ENCODE data around the gene SLC37A4.
"Not testable (repeated sequence)": the region's sequence is repeated elsewhere in the genome, so short reads cannot be mapped to it uniquely, and the experiment has no call there.

Gene SLC37A4

GRCh38 chr11:118984825-118985224 is 45.9 kb downstream of the SLC37A4 start:
- no peak for TF ChIP-seq CTCF (IDR thresholded peaks at IDR 0.05; ENCODE audit: control insufficient read depth, extremely low read depth, insufficient read depth)
- no peak for DNase-seq (ENCODE audit: low read depth)

GRCh38 chr11:118984337-118984736 is 46.3 kb downstream of the SLC37A4 start:
- not testable (repeated sequence) for DNase-seq (ENCODE audit: low read depth); H3K4me3 ChIP-seq (ENCODE audit: low read depth, low read length)

More at GRCh38 chr11:118984825-118985224, 45.9 kb downstream of the SLC37A4 start:
- H3K4me3 ChIP-seq (ENCODE audit: low read depth, low read length) = no peak overlapping the region

- no peak for TF ChIP-seq CTCF (IDR thresholded peaks at IDR 0.05; ENCODE audit: control insufficient read depth, extremely low read depth, insufficient read depth)
- DNase-seq (ENCODE audit: low read depth) = no peak
- no peak overlapping the region for H3K4me3 ChIP-seq (ENCODE audit: low read depth, low read length)
Measured at GRCh38 chr11:118980191-118980881, 50.3 kb downstream of the SLC37A4 start.

- TF ChIP-seq CTCF (IDR thresholded peaks at IDR 0.05; ENCODE audit: control insufficient read depth, extremely low read depth, insufficient read depth) = no peak
- DNase-seq (ENCODE audit: low read depth) = no peak
- no peak overlapping the region for H3K4me3 ChIP-seq (ENCODE audit: low read depth, low read length)
Measured at GRCh38 chr11:118979434-118979833, 51.2 kb downstream of the SLC37A4 start.

- H3K4me3 ChIP-seq (ENCODE audit: low read depth, low read length) = no peak overlapping the region
- TF ChIP-seq CTCF (IDR thresholded peaks at IDR 0.05; ENCODE audit: control insufficient read depth, extremely low read depth, insufficient read depth) = no peak
- no peak for DNase-seq (ENCODE audit: low read depth)
Measured at GRCh38 chr11:118975771-118976709, 54.6 kb downstream of the SLC37A4 start.

Data from LNCaP clone FGC (cell line).